ENCODE data around the gene CPSF4L.

- no peak for TF ChIP-seq CTCF (IDR thresholded peaks at IDR 0.05; ENCODE audit: low read depth, low read length)
- no peak for TF ChIP-seq EZH2phosphoT487 (IDR thresholded peaks at IDR 0.05; ENCODE audit: low read depth)
These were observed 7.1 kb upstream of the CPSF4L start for GRCh38 chr17:73268582-73269328.

Measured in OCI-LY3 (cell line).